ENCODE results near the gene TBKBP1. TPM values are rescaled to one million over a fixed set of nuclear protein-coding genes. Genes with fewer than 3 reads are reported as not detected.

TBKBP1 gene
- polyA plus RNA-seq, 2 of the 4 experiments (the other 2 are of a cell fraction): 3.4 to 9.3 TPM

GRCh38 chr17:47703191-47703591, 9.2 kb downstream of the TBKBP1 start:
- TF ChIP-seq HOXA7 (CRISPR knock-in tag; IDR thresholded peaks at IDR 0.05) (no peak), SREBF2 (IDR thresholded peaks at IDR 0.05) (no peak), TFCP2L1 (CRISPR knock-in tag; IDR thresholded peaks at IDR 0.05) (no peak), FOXS1 (CRISPR knock-in tag; IDR thresholded peaks at IDR 0.05) (no peak), HDAC2 (IDR thresholded peaks at IDR 0.05) (no peak), NR3C1 (IDR thresholded peaks at IDR 0.05) (no peak), CEBPB (IDR thresholded peaks at IDR 0.05) (no peak), ELK1 (IDR thresholded peaks at IDR 0.05; ENCODE audit: low read depth, low read length) (no peak)
- TF ChIP-seq, protein P1, sequence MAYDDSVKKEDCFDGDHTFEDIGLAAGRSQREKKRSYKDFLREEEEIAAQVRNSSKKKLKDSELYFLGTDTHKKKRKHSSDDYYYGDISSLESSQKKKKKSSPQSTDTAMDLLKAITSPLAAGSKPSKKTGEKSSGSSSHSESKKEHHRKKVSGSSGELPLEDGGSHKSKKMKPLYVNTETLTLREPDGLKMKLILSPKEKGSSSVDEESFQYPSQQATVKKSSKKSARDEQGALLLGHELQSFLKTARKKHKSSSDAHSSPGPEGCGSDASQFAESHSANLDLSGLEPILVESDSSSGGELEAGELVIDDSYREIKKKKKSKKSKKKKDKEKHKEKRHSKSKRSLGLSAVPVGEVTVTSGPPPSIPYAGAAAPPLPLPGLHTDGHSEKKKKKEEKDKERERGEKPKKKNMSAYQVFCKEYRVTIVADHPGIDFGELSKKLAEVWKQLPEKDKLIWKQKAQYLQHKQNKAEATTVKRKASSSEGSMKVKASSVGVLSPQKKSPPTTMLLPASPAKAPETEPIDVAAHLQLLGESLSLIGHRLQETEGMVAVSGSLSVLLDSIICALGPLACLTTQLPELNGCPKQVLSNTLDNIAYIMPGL (CRISPR knock-in tag; IDR thresholded peaks at IDR 0.05; ENCODE audit: borderline replicate concordance): no peak
- ATAC-seq (no peak), FAIRE-seq (no peak), DNase-seq (ENCODE audit: low read depth in 1 of 2, low spot score in 1 of 2) (no peak)
- ChIA-PET CTCF (interaction anchor here (0.7 to 2.8 kb wide), 2 partner anchors 42 to 99 kb away, joined by 3 to 19 read pairs; no protein-coding TSS in a partner anchor), POLR2A (no interaction called here)
- H3K9me3 ChIP-seq: no peaks in the 10 kb centered on the region
- no peak overlapping the region for H3K4me3 ChIP-seq
- 91% methylated on average over 15 of the region's 15 CpGs for WGBS (ENCODE audit: missing lambda C conversion rate)
- H3K4me1 ChIP-seq: no peaks in the 10 kb centered on the region
- no peak overlapping the region for H3K4me2 ChIP-seq
- no peak overlapping the region for H3K27ac ChIP-seq

DNA sequence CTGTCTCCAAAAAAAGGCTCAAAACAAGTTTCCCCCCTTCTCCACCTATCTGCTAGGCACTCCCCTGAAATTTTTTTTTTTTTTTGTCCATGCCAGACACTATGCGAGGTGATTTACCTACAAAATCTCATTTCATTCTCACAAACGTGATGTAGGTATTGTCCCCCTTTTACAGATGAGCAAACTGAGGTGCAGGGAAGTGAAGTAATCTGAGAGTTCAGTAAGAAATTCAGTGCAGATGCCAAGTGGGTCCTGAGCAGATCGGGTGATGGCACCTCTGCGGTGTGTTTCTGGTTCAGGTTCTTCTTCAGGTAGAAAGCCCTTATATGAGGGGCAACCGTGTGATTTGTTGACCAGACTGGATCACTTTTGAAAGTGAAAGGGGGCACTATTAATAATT, 9.7 kb downstream of the TBKBP1 start:
- H3K4me3 ChIP-seq: no peak overlapping the region
- no peaks in the 10 kb centered on the region for H3K4me1 ChIP-seq
- TF ChIP-seq RARB (CRISPR knock-in tag; IDR thresholded peaks at IDR 0.05): no peak
- TF ChIP-seq KDM1A (IDR thresholded peaks at IDR 0.05; ENCODE audit: low read depth): peak; percentile 56; the same call in 1 of the 2 replicates
- ATAC-seq (no peak), DNase-seq (ENCODE audit: low read depth in 1 of 2, low spot score in 1 of 2) (no peak), FAIRE-seq (no peak)
- H3K9me3 ChIP-seq: no peaks in the 10 kb centered on the region
- WGBS (ENCODE audit: missing lambda C conversion rate): 85% methylated on average over 5 of the region's 5 CpGs
- POLR2A ChIA-PET: no interaction called here
- no peak overlapping the region for H3K27ac ChIP-seq
- H3K4me2 ChIP-seq: no peak overlapping the region
- CTCF ChIA-PET: interaction anchor here (1.0 to 3.1 kb wide), 10 partner anchors 9 to 98 kb away, joined by 3 to 8 read pairs (median 4); partner anchors contain the start of genes TBKBP1 and TBX21

GRCh38 chr17:47704116-47704515, 10.2 kb downstream of the TBKBP1 start:
- Histone ChIP-seq H3K27ac (no peak overlapping the region), H3K4me1 (no peaks in the 10 kb centered on the region), H3K4me2 (no peak overlapping the region), H3K9me3 (no peaks in the 10 kb centered on the region), H3K4me3 (no peak overlapping the region)
- ATAC-seq (no peak), FAIRE-seq (no peak), DNase-seq (ENCODE audit: low read depth in 1 of 2, low spot score in 1 of 2) (no peak)
- WGBS (ENCODE audit: missing lambda C conversion rate): 72% methylated on average over 14 of the region's 14 CpGs
- CTCF ChIA-PET: interaction anchor here (0.6 to 3.1 kb wide), 12 partner anchors 10 to 98 kb away, joined by 3 to 8 read pairs (median 4); partner anchors contain the start of genes TBKBP1 and TBX21
- POLR2A ChIA-PET: no interaction called here
- no peak for TF ChIP-seq CBX2 (IDR thresholded peaks at IDR 0.05; ENCODE audit: borderline replicate concordance, low read depth)
- no peak for TF ChIP-seq EHF (CRISPR knock-in tag; IDR thresholded peaks at IDR 0.05)
- TF ChIP-seq HOXB5 (CRISPR knock-in tag; IDR thresholded peaks at IDR 0.05): no peak
- TF ChIP-seq NR3C1 (IDR thresholded peaks at IDR 0.05): no peak
- TF ChIP-seq RCOR1 (IDR thresholded peaks at IDR 0.05; ENCODE audit: low read depth, low read length): no peak
- no peak for TF ChIP-seq TP53 (CRISPR knock-in tag; IDR thresholded peaks at IDR 0.05)
- no peak for TF ChIP-seq MYC (IDR thresholded peaks at IDR 0.05; ENCODE audit: borderline replicate concordance, low read length)
- TF ChIP-seq TFCP2L1 (CRISPR knock-in tag; IDR thresholded peaks at IDR 0.05): no peak
- TF ChIP-seq HDAC2 (IDR thresholded peaks at IDR 0.05): no peak
- no peak for TF ChIP-seq KDM1A (IDR thresholded peaks at IDR 0.05; ENCODE audit: low read depth)
- no peak for TF ChIP-seq EHMT2 (IDR thresholded peaks at IDR 0.05; ENCODE audit: low read depth)
- TF ChIP-seq ZNF302 (CRISPR knock-in tag; IDR thresholded peaks at IDR 0.05): no peak
- no peak for TF ChIP-seq MAX (IDR thresholded peaks at IDR 0.05)
- no peak for TF ChIP-seq CTCF (IDR thresholded peaks at IDR 0.05)
- TF ChIP-seq, protein P2, sequence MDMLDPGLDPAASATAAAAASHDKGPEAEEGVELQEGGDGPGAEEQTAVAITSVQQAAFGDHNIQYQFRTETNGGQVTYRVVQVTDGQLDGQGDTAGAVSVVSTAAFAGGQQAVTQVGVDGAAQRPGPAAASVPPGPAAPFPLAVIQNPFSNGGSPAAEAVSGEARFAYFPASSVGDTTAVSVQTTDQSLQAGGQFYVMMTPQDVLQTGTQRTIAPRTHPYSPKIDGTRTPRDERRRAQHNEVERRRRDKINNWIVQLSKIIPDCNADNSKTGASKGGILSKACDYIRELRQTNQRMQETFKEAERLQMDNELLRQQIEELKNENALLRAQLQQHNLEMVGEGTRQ (IDR thresholded peaks at IDR 0.05): no peak
- no peak for TF ChIP-seq HOXB13 (CRISPR knock-in tag; IDR thresholded peaks at IDR 0.05; ENCODE audit: low read depth)
- TF ChIP-seq RFX5 (IDR thresholded peaks at IDR 0.05): no peak

Measured in A549 (cell line).